GF-D8 (cell line): Measurements from ENCODE around the gene FUCA1.
"Not testable (repeated sequence)": the region's sequence is repeated elsewhere in the genome, so short reads cannot be mapped to it uniquely, and the experiment has no call there.

Source experiments
- DNase-seq: peaks from one replicate; lab custom pipeline; 2025; lab: John Stamatoyannopoulos, UW

FUCA1 gene

GRCh38 chr1:23837908-23838307 is 30.2 kb downstream of the FUCA1 start:
- DNase-seq: no peak

- peak; percentile 25 for DNase-seq
Measured at GRCh38 chr1:23836037-23836436, 32.1 kb downstream of the FUCA1 start.

- not testable (repeated sequence) for DNase-seq
Measured at GRCh38 chr1:23834156-23834555, 33.9 kb downstream of the FUCA1 start.

DNA sequence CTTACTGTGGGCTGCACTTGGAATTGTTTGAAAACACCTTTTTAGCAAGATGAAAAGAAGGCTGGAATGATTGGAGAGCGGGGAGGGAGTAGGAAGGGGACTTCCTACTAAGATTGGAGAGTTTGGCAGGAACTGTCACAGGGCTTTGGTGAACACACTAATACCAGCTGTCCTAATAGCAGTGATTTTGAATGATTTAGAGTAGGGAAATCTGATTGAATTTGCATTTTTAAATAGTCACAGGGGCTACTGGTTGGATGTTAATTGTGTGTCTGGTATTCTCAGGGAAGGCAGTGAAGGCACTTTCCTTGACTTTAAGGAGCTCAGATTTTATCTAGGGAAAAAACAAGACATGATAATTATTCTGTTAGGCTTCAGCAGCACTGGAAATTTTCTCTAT is 40.4 kb downstream of the FUCA1 start:
- DNase-seq: no peak

DNA sequence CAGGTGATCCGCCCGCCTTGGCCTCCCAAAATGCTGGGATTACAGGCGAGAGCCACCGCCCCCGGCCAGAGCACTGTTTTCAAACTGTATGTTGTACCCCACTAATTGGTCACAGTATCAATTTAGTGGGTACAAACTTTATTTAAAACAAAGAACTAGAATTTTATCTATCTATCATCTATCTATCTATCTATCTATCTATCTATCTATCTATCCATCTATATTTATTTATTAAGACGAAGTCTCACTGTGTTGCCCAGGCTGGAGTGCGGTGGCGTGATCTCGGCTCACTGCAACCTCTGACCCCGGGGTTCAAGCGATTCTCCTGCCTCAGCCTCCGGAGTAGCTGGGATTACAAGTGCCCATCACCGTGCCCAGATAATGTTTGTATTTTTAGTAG is 41.5 kb downstream of the FUCA1 start:
- DNase-seq: not testable (repeated sequence)

GRCh38 chr1:23825762-23826522 is 42.1 kb downstream of the FUCA1 start:
- no peak for DNase-seq

GRCh38 chr1:23825076-23825761 is 42.9 kb downstream of the FUCA1 start, which contains the start of gene HMGCL:
Gene HMGCL (minus strand): TSS chr1:23825429. CDS start chr1:23825415, 14 bp downstream.
- DNase-seq: peak; percentile 64

- no peak for DNase-seq
Measured at GRCh38 chr1:23824711-23825075, 43.4 kb downstream of the FUCA1 start.

- DNase-seq: no peak
Measured at GRCh38 chr1:23823767-23824166, 44.3 kb downstream of the FUCA1 start.

DNA sequence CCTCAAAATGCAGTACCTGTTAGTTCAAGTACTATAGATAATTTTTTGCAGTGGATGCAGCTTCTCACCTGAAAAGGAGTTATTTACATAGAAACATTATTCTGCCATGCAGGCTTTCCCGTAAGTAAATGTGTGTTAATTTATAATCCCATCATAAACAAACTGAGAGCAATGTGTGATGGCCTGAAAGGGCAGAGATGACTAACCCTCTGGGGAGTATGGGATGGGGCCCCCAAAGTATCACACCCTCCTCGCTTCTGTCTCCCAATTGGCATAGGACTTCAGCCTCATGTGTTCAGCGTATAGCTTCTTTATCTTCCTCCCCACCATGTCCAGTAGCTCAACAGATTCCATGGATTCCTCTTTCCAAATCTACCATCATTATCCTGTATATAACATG is 50.5 kb downstream of the FUCA1 start:
- no peak for DNase-seq

GRCh38 chr1:23816906-23817305 is 51.2 kb downstream of the FUCA1 start:
- DNase-seq: no peak

DNA sequence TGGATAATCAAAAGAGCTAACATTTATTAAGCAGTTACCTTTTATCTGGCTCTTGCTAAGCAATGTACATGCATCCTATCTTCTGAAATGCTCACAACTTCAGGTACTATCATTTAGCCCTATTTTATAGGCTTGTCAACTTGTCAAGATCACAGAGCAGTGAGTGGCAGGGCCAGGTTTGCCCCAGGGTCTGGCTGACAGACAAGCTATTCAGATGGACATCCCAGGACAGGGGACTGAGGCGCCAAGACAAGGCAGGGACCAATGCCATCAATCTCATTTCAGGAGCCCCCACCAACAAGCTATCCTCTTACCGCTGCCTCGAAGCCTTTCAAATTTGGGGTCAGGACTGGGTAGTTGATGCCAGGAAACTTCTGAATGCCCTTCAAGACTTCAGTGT is 51.7 kb downstream of the FUCA1 start:
- no peak for DNase-seq

GRCh38 chr1:23814016-23814415 is 54.1 kb downstream of the FUCA1 start:
- DNase-seq: no peak

DNA sequence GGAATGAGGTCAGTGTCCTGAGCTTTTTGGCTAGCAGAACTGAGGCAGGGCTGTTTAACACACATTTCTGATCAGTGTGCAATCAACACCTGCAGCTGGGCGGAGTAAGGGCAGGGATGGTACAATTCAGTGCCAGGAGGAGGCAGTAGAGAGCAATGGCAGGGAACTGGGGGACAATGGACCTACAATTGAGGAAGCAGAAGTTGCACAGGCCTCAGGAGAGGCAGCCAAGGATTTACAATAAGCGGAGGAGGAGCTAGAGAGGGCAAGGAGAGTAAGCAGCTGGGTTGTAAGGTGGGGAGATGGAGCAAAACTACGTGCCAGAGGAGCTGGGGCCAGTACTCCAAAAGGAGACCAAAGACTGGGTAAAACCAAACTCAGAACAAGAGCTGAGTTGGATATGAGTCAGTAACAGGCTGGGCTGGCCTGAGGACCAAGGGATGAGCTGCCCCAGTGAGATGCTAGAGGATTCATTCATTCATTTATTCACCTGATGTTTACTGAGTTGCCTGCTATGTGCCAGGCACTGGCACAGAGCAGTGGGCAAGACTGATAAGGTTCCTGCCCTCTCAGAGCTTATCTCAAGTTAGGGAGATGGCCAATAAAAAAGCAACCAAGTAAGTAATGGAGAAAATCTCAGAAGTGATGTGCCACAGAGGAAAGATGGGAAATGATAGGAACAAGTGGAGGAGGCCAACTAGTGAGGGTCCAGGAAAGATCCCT is 57.1 kb downstream of the FUCA1 start:
- peak; percentile 79 for DNase-seq

GRCh38 chr1:23809751-23810171 is 58.3 kb downstream of the FUCA1 start:
- peak; percentile 62 for DNase-seq

DNA sequence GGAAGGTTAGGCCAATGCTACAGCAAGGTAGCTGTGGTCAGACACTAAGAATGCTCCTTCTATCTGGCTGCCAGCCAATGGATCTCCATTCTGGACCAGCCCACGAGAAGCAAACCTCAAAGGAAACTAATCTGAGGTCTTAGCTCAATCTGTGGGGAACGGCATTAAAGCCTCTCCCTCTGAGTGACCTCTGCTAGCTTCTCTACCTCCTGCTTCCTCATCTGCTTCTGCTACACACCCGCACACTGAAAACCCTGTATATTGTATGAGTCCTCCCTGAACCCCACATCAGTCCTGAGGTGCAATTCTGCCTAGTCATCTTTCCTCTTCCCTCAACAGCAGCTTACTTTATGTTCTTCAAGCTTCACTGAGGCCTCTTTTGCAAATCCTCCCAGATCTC is 60.6 kb downstream of the FUCA1 start:
- DNase-seq: peak; percentile 77

GRCh38 chr1:23806280-23806679 is 61.8 kb downstream of the FUCA1 start:
- no peak for DNase-seq

- no peak for DNase-seq
Measured at GRCh38 chr1:23805025-23805424, 63.1 kb downstream of the FUCA1 start.

DNA sequence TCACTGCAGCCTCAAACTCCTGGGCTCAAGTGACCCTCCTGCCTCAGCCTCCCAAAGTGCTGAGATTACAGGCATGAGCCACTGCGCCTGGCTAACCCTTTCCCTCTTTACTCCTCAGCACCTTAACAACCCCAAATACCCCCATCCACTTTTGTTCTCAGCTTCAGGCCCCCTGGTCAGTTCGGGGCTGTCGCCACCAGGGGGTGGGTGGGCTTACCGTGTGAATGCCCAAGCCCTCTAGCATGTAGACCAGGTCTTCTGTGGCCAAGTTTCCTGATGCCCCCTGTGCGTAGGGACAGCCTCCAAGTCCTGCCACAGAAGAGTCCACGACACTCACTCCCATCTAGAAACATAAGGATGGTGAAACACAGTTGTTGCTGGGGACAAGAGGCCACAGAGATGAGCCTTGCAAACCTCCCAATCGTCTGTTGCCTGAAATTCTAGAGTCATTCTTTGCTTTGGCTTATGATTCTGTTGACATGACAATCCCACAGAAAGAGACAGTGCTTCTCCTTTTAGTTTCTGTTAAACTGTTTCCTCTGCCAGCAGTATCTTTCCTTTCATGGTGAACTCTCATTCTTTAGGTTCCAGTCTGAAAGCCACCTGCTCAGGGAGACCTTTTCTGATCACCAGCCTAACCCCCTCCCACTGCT is 63.8 kb downstream of the FUCA1 start:
- no peak for DNase-seq

DNA sequence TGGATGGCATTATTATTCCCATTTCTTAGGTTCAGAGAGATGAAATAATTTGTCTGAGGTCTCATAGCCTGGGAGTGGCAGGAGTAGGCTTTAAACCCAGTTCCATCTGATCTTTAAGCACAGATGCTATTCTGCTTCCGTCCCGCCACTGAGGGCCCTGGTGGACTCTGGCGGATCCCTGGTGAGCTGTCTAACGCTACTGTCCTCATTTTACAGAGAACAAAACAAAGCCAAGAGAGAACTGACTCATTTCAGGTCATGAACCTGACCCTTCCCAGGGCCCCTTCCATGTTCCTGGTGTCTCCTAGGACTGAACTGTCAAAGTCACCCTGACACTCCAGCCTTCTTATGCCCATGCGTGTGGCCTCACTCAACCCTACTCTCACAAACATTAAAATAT is 64.4 kb downstream of the FUCA1 start:
- no peak for DNase-seq

DNA sequence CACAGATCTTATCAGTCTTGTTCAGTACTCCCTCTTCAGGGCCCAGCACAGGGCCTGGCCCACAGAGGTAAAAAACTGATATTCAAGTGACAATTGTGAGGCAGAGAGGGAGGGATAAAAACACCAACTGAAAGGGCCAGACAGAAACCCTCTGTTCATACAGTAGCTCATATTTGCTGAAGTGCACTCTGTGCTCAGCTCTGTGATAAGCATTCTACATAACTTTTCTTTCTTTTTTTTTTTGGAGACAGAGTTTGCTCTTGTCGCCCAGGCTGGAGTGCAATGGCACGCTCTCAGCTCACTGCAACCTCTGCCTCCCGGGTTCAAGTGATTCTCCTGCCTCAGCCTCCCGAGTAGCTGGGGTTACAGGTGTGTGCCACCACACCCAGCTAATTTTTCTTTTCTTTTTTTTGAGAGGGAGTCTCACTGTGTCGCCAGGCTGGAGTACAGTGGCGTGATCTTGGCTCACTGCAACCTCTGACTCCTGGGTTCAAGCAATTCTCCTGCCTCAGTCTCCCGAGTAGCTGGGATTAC is 65.2 kb downstream of the FUCA1 start:
- not testable (repeated sequence) for DNase-seq

GRCh38 chr1:23801876-23802275 is 66.2 kb downstream of the FUCA1 start:
- no peak for DNase-seq
